Measurements from ENCODE around the gene TMEM147.

TMEM147 gene

GRCh38 chr19:35521124-35521743 is 24.2 kb upstream of the TMEM147 start:
- no peak for DNase-seq

GRCh38 chr19:35522745-35523327 is 22.6 kb upstream of the TMEM147 start:
- no peak for DNase-seq

GRCh38 chr19:35524181-35524837 is 21.1 kb upstream of the TMEM147 start:
- DNase-seq = no peak

GRCh38 chr19:35525873-35526272 is 19.6 kb upstream of the TMEM147 start:
- DNase-seq = no peak

- DNase-seq = no peak
Observed at GRCh38 chr19:35528218-35529038, 17.0 kb upstream of the TMEM147 start, which contains the start of gene SBSN. SBSN (minus strand) TSS chr19:35528311; CDS start chr19:35528281, 30 bp downstream.

GRCh38 chr19:35529241-35530218 is 15.9 kb upstream of the TMEM147 start:
- DNase-seq = no peak

GRCh38 chr19:35531291-35531690 is 14.1 kb upstream of the TMEM147 start:
- no peak for DNase-seq

- DNase-seq = no peak
Observed at GRCh38 chr19:35533201-35533821, 12.1 kb upstream of the TMEM147 start, which contains the start of gene GAPDHS. GAPDHS (plus strand) TSS chr19:35533456; CDS start chr19:35533528, 72 bp downstream.

GRCh38 chr19:35533822-35534392 is 11.5 kb upstream of the TMEM147 start:
- DNase-seq = peak; percentile 43

- DNase-seq = no peak
Observed at GRCh38 chr19:35534803-35535480, 10.5 kb upstream of the TMEM147 start.

- DNase-seq = no peak
Observed at GRCh38 chr19:35539314-35539713, 6.1 kb upstream of the TMEM147 start.

- no peak for DNase-seq
Observed at GRCh38 chr19:35539850-35540249, 5.6 kb upstream of the TMEM147 start.

GRCh38 chr19:35540356-35540927 is 5.0 kb upstream of the TMEM147 start:
- DNase-seq = no peak

GRCh38 chr19:35542209-35542608 is 3.2 kb upstream of the TMEM147 start:
- no peak for DNase-seq

GRCh38 chr19:35543280-35544109 is 1.9 kb upstream of the TMEM147 start:
- no peak for DNase-seq

- no peak for DNase-seq
Observed at GRCh38 chr19:35544110-35544802, 1.2 kb upstream of the TMEM147 start.

- peak; percentile 58 for DNase-seq
Observed at GRCh38 chr19:35545855-35546381, 492 bp downstream of the TMEM147 start.

- DNase-seq = no peak
Observed at GRCh38 chr19:35546532-35546931, 1.1 kb downstream of the TMEM147 start.
